IPS-20b (cell line): ENCODE results near the gene CEP350.

Source experiments
- H3K27ac ChIP-seq: one replicate; pipeline ENCODE4 v1.5.1; 2013; ENCODE audit warnings: low read length
- H3K27me3 ChIP-seq: 2 replicates; pipeline ENCODE4 v1.6.1; 2013; ENCODE audit warnings: mild to moderate bottlenecking, low read length, inconsistent platforms; ENCODE audit not compliant: insufficient read depth
- H3K36me3 ChIP-seq: 2 replicates; pipeline ENCODE4 v1.6.1; 2013; ENCODE audit warnings: low read depth, mild to moderate bottlenecking, inconsistent platforms, low read length, moderate library complexity; ENCODE audit not compliant: insufficient read depth
- H3K4me1 ChIP-seq: 2 replicates; pipeline ENCODE4 v1.6.1; 2013; ENCODE audit warnings: mild to moderate bottlenecking, control low read depth, inconsistent platforms, low read length, moderate library complexity; ENCODE audit not compliant: insufficient read depth
- H3K4me3 ChIP-seq: 2 replicates; pipeline ENCODE4 v1.5.1; 2013; ENCODE audit warnings: mild to moderate bottlenecking, low read length, inconsistent platforms
- H3K9ac ChIP-seq: 2 replicates; pipeline ENCODE4 v1.6.1; 2013; ENCODE audit warnings: low read depth, mild to moderate bottlenecking, inconsistent platforms, low read length, moderate library complexity
- H3K9me3 ChIP-seq: 2 replicates; pipeline ENCODE4 v1.6.1; 2013; ENCODE audit warnings: mild to moderate bottlenecking, low read depth, low read length, inconsistent platforms; ENCODE audit not compliant: insufficient read depth

CEP350 gene

GRCh38 chr1:180136331-180136967, 181.8 kb downstream of the CEP350 start:
- H3K27me3 ChIP-seq: no peaks in the 10 kb centered on the region
- no peaks in the 10 kb centered on the region for H3K4me1 ChIP-seq
- no peaks in the 10 kb centered on the region for H3K36me3 ChIP-seq
- H3K27ac ChIP-seq: no peak overlapping the region
- no peak overlapping the region for H3K9ac ChIP-seq
- H3K4me3 ChIP-seq: no peak overlapping the region
- no peaks in the 10 kb centered on the region for H3K9me3 ChIP-seq

- no peaks in the 10 kb centered on the region for H3K36me3 ChIP-seq
- no peak overlapping the region for H3K9ac ChIP-seq
- H3K27ac ChIP-seq: no peak overlapping the region
- no peaks in the 10 kb centered on the region for H3K27me3 ChIP-seq
- H3K4me3 ChIP-seq: no peak overlapping the region
- no peaks in the 10 kb centered on the region for H3K9me3 ChIP-seq
- no peaks in the 10 kb centered on the region for H3K4me1 ChIP-seq
These were observed 182.4 kb downstream of the CEP350 start for GRCh38 chr1:180136968-180137356.

GRCh38 chr1:180137776-180138175, 183.2 kb downstream of the CEP350 start:
- no peaks in the 10 kb centered on the region for H3K27me3 ChIP-seq
- H3K36me3 ChIP-seq: no peaks in the 10 kb centered on the region
- no peaks in the 10 kb centered on the region for H3K4me1 ChIP-seq
- H3K4me3 ChIP-seq: no peak overlapping the region
- no peak overlapping the region for H3K27ac ChIP-seq
- H3K9ac ChIP-seq: no peak overlapping the region
- H3K9me3 ChIP-seq: no peaks in the 10 kb centered on the region

- Histone ChIP-seq H3K4me3 (no peak overlapping the region), H3K4me1 (no peaks in the 10 kb centered on the region), H3K36me3 (no peaks in the 10 kb centered on the region), H3K9me3 (no peaks in the 10 kb centered on the region), H3K27me3 (no peaks in the 10 kb centered on the region), H3K27ac (no peak overlapping the region), H3K9ac (no peak overlapping the region)
These were observed 186.8 kb downstream of the CEP350 start for GRCh38 chr1:180141381-180141934.

- Histone ChIP-seq H3K4me3 (no peak overlapping the region), H3K27me3 (no peaks in the 10 kb centered on the region), H3K9ac (no peak overlapping the region), H3K4me1 (no peaks in the 10 kb centered on the region), H3K36me3 (no peaks in the 10 kb centered on the region), H3K27ac (no peak overlapping the region), H3K9me3 (no peaks in the 10 kb centered on the region)
These were observed 188.7 kb downstream of the CEP350 start for GRCh38 chr1:180143359-180143758.

GRCh38 chr1:180144659-180145357, 190.2 kb downstream of the CEP350 start:
- Histone ChIP-seq H3K36me3 (no peaks in the 10 kb centered on the region), H3K4me1 (no peaks in the 10 kb centered on the region), H3K4me3 (no peak overlapping the region), H3K27ac (no peak overlapping the region), H3K9me3 (no peaks in the 10 kb centered on the region), H3K27me3 (no peaks in the 10 kb centered on the region), H3K9ac (no peak overlapping the region)

GRCh38 chr1:180145446-180145845, 190.8 kb downstream of the CEP350 start:
- Histone ChIP-seq H3K9me3 (no peaks in the 10 kb centered on the region), H3K4me1 (no peaks in the 10 kb centered on the region), H3K36me3 (no peaks in the 10 kb centered on the region), H3K27me3 (peaks cover 2% of the 10 kb centered on the region; the same call in 1 of the 2 replicates), H3K4me3 (no peak overlapping the region), H3K27ac (no peak overlapping the region), H3K9ac (no peak overlapping the region)

GRCh38 chr1:180150982-180151381, 196.4 kb downstream of the CEP350 start:
- H3K27ac ChIP-seq: no peak overlapping the region

GRCh38 chr1:180151508-180151907, 196.9 kb downstream of the CEP350 start:
- Histone ChIP-seq H3K9ac (no peak overlapping the region), H3K4me1 (no peaks in the 10 kb centered on the region), H3K27me3 (peaks cover 53% of the 10 kb centered on the region), H3K36me3 (no peaks in the 10 kb centered on the region), H3K4me3 (no peak overlapping the region), H3K27ac (no peak overlapping the region), H3K9me3 (no peaks in the 10 kb centered on the region)

More at GRCh38 chr1:180150982-180151381, 196.4 kb downstream of the CEP350 start:
- H3K27me3 ChIP-seq: peaks cover 48% of the 10 kb centered on the region
- H3K9ac ChIP-seq: no peak overlapping the region
- H3K9me3 ChIP-seq: no peaks in the 10 kb centered on the region
- H3K4me3 ChIP-seq: no peak overlapping the region
- H3K36me3 ChIP-seq: no peaks in the 10 kb centered on the region
- no peaks in the 10 kb centered on the region for H3K4me1 ChIP-seq

GRCh38 chr1:180152588-180152987, 198.0 kb downstream of the CEP350 start:
- H3K4me1 ChIP-seq: no peaks in the 10 kb centered on the region
- H3K4me3 ChIP-seq: no peak overlapping the region
- no peaks in the 10 kb centered on the region for H3K9me3 ChIP-seq
- peaks cover 53% of the 10 kb centered on the region for H3K27me3 ChIP-seq
- H3K27ac ChIP-seq: no peak overlapping the region
- H3K36me3 ChIP-seq: no peaks in the 10 kb centered on the region
- no peak overlapping the region for H3K9ac ChIP-seq

- no peak overlapping the region for H3K27ac ChIP-seq
- no peaks in the 10 kb centered on the region for H3K36me3 ChIP-seq
- no peak overlapping the region for H3K9ac ChIP-seq
- H3K9me3 ChIP-seq: no peaks in the 10 kb centered on the region
- no peak overlapping the region for H3K4me3 ChIP-seq
- H3K4me1 ChIP-seq: no peaks in the 10 kb centered on the region
- H3K27me3 ChIP-seq: peaks cover 53% of the 10 kb centered on the region
These were observed 198.4 kb downstream of the CEP350 start for GRCh38 chr1:180153032-180153431.

GRCh38 chr1:180154003-180154324, 199.4 kb downstream of the CEP350 start:
- Histone ChIP-seq H3K36me3 (no peaks in the 10 kb centered on the region), H3K27me3 (peaks cover 53% of the 10 kb centered on the region), H3K4me1 (no peaks in the 10 kb centered on the region), H3K4me3 (peak overlapping the region; percentile 77), H3K27ac (no peak overlapping the region), H3K9ac (peak overlapping the region; percentile 74), H3K9me3 (no peaks in the 10 kb centered on the region)
